ENCODE measurements around the gene SIT1. TPM values are rescaled to one million over a fixed set of nuclear protein-coding genes. Genes with fewer than 3 reads are reported as not detected.
A peak's percentile ranks its signal among the peaks of the same experiment; 100 is the strongest.

SIT1 gene
- total RNA-seq, 3 donors from 2014 or later (not counting 1 experiment from before 2014, with no cell fraction given), result 1.2 to 1.4 TPM; not detected in 1

DNA sequence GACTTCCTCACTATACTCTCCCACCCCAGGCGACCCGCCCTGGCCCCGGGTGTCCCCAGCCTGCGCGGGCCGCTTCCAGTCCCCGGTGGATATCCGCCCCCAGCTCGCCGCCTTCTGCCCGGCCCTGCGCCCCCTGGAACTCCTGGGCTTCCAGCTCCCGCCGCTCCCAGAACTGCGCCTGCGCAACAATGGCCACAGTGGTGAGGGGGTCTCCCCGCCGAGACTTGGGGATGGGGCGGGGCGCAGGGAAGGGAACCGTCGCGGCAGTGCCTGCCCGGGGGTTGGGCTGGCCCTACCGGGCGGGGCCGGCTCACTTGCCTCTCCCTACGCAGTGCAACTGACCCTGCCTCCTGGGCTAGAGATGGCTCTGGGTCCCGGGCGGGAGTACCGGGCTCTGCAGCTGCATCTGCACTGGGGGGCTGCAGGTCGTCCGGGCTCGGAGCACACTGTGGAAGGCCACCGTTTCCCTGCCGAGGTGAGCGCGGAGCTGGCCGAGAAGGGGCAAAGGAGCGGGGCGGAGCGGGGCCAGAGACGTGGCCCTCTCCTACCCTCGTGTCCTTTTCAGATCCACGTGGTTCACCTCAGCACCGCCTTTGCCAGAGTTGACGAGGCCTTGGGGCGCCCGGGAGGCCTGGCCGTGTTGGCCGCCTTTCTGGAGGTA lies 25.1 kb upstream of the SIT1 start:
- Histone ChIP-seq H3K4me1 (ENCODE audit: control insufficient read depth, insufficient read depth, low read length) (peaks cover 14% of the 10 kb centered on the region), H3K27ac (ENCODE audit: low read length) (no peak overlapping the region), H3K27me3 (ENCODE audit: control insufficient read depth, insufficient read depth, low read length) (peaks cover 8% of the 10 kb centered on the region), H3K36me3 (ENCODE audit: control insufficient read depth, insufficient read depth, low read length) (no peaks in the 10 kb centered on the region), H3K4me3 (ENCODE audit: low read length) (peak overlapping the region; percentile 41), H3K9me3 (ENCODE audit: control insufficient read depth, insufficient read depth, low read length) (no peaks in the 10 kb centered on the region)
- Mint-ChIP-seq H3K4me1 (peaks cover 5 to 19% of the 10 kb centered on the region in 2 donors), H3K27me3 (ENCODE audit: low read depth in 2 of 2) (peaks cover 10% of the 10 kb centered on the region in 2 donors), H3K27ac (no peak overlapping the region), H3K9me3 (no peaks in the 10 kb centered on the region), H3K36me3 (no peaks in the 10 kb centered on the region), H3K4me3 (peak overlapping the region; percentile 83)
- WGBS (ENCODE audit: insufficient coverage), result 16% methylated on average over 51 of the region's 51 CpGs
- peak; percentile 43 to 76 (median 67) for ATAC-seq
- TF ChIP-seq, protein P1, sequence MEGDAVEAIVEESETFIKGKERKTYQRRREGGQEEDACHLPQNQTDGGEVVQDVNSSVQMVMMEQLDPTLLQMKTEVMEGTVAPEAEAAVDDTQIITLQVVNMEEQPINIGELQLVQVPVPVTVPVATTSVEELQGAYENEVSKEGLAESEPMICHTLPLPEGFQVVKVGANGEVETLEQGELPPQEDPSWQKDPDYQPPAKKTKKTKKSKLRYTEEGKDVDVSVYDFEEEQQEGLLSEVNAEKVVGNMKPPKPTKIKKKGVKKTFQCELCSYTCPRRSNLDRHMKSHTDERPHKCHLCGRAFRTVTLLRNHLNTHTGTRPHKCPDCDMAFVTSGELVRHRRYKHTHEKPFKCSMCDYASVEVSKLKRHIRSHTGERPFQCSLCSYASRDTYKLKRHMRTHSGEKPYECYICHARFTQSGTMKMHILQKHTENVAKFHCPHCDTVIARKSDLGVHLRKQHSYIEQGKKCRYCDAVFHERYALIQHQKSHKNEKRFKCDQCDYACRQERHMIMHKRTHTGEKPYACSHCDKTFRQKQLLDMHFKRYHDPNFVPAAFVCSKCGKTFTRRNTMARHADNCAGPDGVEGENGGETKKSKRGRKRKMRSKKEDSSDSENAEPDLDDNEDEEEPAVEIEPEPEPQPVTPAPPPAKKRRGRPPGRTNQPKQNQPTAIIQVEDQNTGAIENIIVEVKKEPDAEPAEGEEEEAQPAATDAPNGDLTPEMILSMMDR (IDR thresholded peaks at IDR 0.05), result no peak
- intact Hi-C loops (cut with micrococcal nuclease), result no loop called here
- peak in 1 of 2 donors; percentile 58 for DNase-seq

DNA sequence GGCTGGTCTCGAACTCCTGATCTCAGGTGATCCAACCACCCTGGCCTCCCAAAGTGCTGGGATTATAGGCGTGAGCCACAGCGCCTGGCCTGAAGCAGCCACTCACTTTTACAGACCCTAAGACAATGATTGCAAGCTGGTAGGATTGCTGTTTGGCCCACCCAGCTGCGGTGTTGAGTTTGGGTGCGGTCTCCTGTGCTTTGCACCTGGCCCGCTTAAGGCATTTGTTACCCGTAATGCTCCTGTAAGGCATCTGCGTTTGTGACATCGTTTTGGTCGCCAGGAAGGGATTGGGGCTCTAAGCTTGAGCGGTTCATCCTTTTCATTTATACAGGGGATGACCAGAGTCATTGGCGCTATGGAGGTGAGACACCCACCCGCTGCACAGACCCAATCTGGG lies 24.5 kb upstream of the SIT1 start:
- 54% methylated on average over 13 of the region's 13 CpGs for WGBS (ENCODE audit: insufficient coverage)
- H3K9me3 ChIP-seq (ENCODE audit: control insufficient read depth, insufficient read depth, low read length), result no peaks in the 10 kb centered on the region
- intact Hi-C loops (cut with micrococcal nuclease), result no loop called here
- no peak overlapping the region for H3K4me3 ChIP-seq (ENCODE audit: low read length)
- Mint-ChIP-seq H3K4me1 (peaks cover 5 to 19% of the 10 kb centered on the region in 2 donors), H3K9me3 (no peaks in the 10 kb centered on the region), H3K4me3 (peak overlapping the region; percentile 83), H3K27ac (no peak overlapping the region), H3K36me3 (no peaks in the 10 kb centered on the region), H3K27me3 (ENCODE audit: low read depth in 2 of 2) (peaks cover 10% of the 10 kb centered on the region in 2 donors)
- H3K27me3 ChIP-seq (ENCODE audit: control insufficient read depth, insufficient read depth, low read length), result peaks cover 8% of the 10 kb centered on the region
- H3K36me3 ChIP-seq (ENCODE audit: control insufficient read depth, insufficient read depth, low read length), result no peaks in the 10 kb centered on the region
- H3K27ac ChIP-seq (ENCODE audit: low read length), result no peak overlapping the region
- H3K4me1 ChIP-seq (ENCODE audit: control insufficient read depth, insufficient read depth, low read length), result peaks cover 14% of the 10 kb centered on the region
- TF ChIP-seq, protein P1 (IDR thresholded peaks at IDR 0.05), result no peak
- DNase-seq, result peak in 1 of 2 donors; percentile 16
- ATAC-seq, result peak in 2 of 3 donors; percentile 18 to 35

DNA sequence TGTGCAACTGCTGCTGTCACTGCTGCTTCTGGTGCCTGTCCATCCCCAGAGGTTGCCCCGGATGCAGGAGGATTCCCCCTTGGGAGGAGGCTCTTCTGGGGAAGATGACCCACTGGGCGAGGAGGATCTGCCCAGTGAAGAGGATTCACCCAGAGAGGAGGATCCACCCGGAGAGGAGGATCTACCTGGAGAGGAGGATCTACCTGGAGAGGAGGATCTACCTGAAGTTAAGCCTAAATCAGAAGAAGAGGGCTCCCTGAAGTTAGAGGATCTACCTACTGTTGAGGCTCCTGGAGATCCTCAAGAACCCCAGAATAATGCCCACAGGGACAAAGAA lies 23.3 kb upstream of the SIT1 start:
- intact Hi-C loops (cut with micrococcal nuclease), result no loop called here

More for the DNA sequence above, 23.3 kb upstream of the SIT1 start:
- Histone ChIP-seq H3K9me3 (ENCODE audit: control insufficient read depth, insufficient read depth, low read length) (no peaks in the 10 kb centered on the region), H3K36me3 (ENCODE audit: control insufficient read depth, insufficient read depth, low read length) (no peaks in the 10 kb centered on the region), H3K4me1 (ENCODE audit: control insufficient read depth, insufficient read depth, low read length) (peaks cover 14% of the 10 kb centered on the region), H3K27me3 (ENCODE audit: control insufficient read depth, insufficient read depth, low read length) (peaks cover 8% of the 10 kb centered on the region), H3K4me3 (ENCODE audit: low read length) (no peak overlapping the region), H3K27ac (ENCODE audit: low read length) (no peak overlapping the region)
- TF ChIP-seq, protein P1 (IDR thresholded peaks at IDR 0.05), result no peak
- H3K36me3 Mint-ChIP-seq, result no peaks in the 10 kb centered on the region
- no peaks in the 10 kb centered on the region for H3K9me3 Mint-ChIP-seq
- WGBS (ENCODE audit: insufficient coverage), result 93% methylated on average over 3 of the region's 3 CpGs
- H3K4me3 Mint-ChIP-seq, result no peak overlapping the region
- no peak overlapping the region for H3K27ac Mint-ChIP-seq
- ATAC-seq, result no peak
- no peak for DNase-seq
- H3K27me3 Mint-ChIP-seq (ENCODE audit: low read depth in 2 of 2), result peaks cover 10% of the 10 kb centered on the region in 2 donors
- H3K4me1 Mint-ChIP-seq, result peaks cover 5 to 19% of the 10 kb centered on the region in 2 donors

All from natural killer cell (primary cell).